ENCODE results near the gene LPCAT4.

The LPCAT4 gene

DNA sequence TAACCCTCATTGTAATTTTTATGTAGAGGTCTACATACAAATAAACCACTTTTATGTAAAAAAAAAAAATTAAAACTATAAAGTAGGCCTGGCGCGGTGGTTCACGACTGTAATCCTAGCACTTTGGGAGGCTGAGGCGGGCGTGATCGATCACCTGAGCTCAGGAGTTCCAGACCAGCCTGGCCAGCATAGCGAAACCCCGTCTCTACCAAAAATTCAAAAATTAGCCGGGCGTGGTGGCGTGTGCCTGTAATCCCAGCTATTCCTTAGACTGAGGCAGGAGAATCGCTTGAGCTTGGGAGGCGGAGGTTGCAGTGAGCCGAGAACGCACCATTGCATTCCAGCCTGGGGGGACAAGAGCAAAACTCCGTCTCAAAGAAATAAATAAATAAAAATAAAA is 28.6 kb downstream of the LPCAT4 start:
- no peak for TF ChIP-seq CREB5 (CRISPR knock-in tag; IDR thresholded peaks at IDR 0.05; ENCODE audit: low read depth)
- TF ChIP-seq ISL1 (CRISPR knock-in tag; IDR thresholded peaks at IDR 0.05): no peak
- no peak for TF ChIP-seq CSDC2 (CRISPR knock-in tag; IDR thresholded peaks at IDR 0.05)
- no peak for TF ChIP-seq SNAI2 (CRISPR knock-in tag; IDR thresholded peaks at IDR 0.05)
- TF ChIP-seq, protein P1, sequence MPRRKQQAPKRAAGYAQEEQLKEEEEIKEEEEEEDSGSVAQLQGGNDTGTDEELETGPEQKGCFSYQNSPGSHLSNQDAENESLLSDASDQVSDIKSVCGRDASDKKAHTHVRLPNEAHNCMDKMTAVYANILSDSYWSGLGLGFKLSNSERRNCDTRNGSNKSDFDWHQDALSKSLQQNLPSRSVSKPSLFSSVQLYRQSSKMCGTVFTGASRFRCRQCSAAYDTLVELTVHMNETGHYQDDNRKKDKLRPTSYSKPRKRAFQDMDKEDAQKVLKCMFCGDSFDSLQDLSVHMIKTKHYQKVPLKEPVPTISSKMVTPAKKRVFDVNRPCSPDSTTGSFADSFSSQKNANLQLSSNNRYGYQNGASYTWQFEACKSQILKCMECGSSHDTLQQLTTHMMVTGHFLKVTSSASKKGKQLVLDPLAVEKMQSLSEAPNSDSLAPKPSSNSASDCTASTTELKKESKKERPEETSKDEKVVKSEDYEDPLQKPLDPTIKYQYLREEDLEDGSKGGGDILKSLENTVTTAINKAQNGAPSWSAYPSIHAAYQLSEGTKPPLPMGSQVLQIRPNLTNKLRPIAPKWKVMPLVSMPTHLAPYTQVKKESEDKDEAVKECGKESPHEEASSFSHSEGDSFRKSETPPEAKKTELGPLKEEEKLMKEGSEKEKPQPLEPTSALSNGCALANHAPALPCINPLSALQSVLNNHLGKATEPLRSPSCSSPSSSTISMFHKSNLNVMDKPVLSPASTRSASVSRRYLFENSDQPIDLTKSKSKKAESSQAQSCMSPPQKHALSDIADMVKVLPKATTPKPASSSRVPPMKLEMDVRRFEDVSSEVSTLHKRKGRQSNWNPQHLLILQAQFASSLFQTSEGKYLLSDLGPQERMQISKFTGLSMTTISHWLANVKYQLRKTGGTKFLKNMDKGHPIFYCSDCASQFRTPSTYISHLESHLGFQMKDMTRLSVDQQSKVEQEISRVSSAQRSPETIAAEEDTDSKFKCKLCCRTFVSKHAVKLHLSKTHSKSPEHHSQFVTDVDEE (CRISPR knock-in tag; IDR thresholded peaks at IDR 0.05): no peak
- TF ChIP-seq RARB (CRISPR knock-in tag; IDR thresholded peaks at IDR 0.05): no peak
- no peak for ATAC-seq

- no peak for TF ChIP-seq RARB (CRISPR knock-in tag; IDR thresholded peaks at IDR 0.05)
- no peak for TF ChIP-seq TCF4 (CRISPR knock-in tag; IDR thresholded peaks at IDR 0.05; ENCODE audit: borderline replicate concordance)
- no peak for TF ChIP-seq TOX (CRISPR knock-in tag; IDR thresholded peaks at IDR 0.05; ENCODE audit: borderline replicate concordance)
- TF ChIP-seq GLIS3 (CRISPR knock-in tag; IDR thresholded peaks at IDR 0.05): no peak
- no peak for TF ChIP-seq ZNF8 (CRISPR knock-in tag; IDR thresholded peaks at IDR 0.05)
- TF ChIP-seq ZC3H10 (CRISPR knock-in tag; IDR thresholded peaks at IDR 0.05): no peak
- no peak for TF ChIP-seq BACH2 (CRISPR knock-in tag; IDR thresholded peaks at IDR 0.05; ENCODE audit: borderline replicate concordance)
- TF ChIP-seq ZNF565 (CRISPR knock-in tag; conservative IDR thresholded peaks at IDR 0.05; ENCODE audit: low read depth): no peak
- TF ChIP-seq CREB5 (CRISPR knock-in tag; IDR thresholded peaks at IDR 0.05; ENCODE audit: low read depth): no peak
- no peak for TF ChIP-seq ESRRG (CRISPR knock-in tag; IDR thresholded peaks at IDR 0.05)
- TF ChIP-seq ZNF70 (CRISPR knock-in tag; IDR thresholded peaks at IDR 0.05): no peak
- no peak for TF ChIP-seq CSDC2 (CRISPR knock-in tag; IDR thresholded peaks at IDR 0.05)
- TF ChIP-seq ARNTL (CRISPR knock-in tag; IDR thresholded peaks at IDR 0.05; ENCODE audit: borderline replicate concordance, low read depth): no peak
- TF ChIP-seq, protein P2, sequence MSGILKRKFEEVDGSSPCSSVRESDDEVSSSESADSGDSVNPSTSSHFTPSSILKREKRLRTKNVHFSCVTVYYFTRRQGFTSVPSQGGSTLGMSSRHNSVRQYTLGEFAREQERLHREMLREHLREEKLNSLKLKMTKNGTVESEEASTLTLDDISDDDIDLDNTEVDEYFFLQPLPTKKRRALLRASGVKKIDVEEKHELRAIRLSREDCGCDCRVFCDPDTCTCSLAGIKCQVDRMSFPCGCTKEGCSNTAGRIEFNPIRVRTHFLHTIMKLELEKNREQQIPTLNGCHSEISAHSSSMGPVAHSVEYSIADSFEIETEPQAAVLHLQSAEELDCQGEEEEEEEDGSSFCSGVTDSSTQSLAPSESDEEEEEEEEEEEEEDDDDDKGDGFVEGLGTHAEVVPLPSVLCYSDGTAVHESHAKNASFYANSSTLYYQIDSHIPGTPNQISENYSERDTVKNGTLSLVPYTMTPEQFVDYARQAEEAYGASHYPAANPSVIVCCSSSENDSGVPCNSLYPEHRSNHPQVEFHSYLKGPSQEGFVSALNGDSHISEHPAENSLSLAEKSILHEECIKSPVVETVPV (CRISPR knock-in tag; IDR thresholded peaks at IDR 0.05): no peak
- no peak for TF ChIP-seq OSR1 (CRISPR knock-in tag; IDR thresholded peaks at IDR 0.05)
- no peak for TF ChIP-seq ZFP30 (CRISPR knock-in tag; IDR thresholded peaks at IDR 0.05)
- peak; percentile 96 for ATAC-seq
Measured at GRCh38 chr15:34337557-34338306, 29.3 kb downstream of the LPCAT4 start, which contains the start of gene SLC12A6. Gene SLC12A6 (minus strand): TSS chr15:34337781. CDS start chr15:34336680, 1,101 bp downstream.

DNA sequence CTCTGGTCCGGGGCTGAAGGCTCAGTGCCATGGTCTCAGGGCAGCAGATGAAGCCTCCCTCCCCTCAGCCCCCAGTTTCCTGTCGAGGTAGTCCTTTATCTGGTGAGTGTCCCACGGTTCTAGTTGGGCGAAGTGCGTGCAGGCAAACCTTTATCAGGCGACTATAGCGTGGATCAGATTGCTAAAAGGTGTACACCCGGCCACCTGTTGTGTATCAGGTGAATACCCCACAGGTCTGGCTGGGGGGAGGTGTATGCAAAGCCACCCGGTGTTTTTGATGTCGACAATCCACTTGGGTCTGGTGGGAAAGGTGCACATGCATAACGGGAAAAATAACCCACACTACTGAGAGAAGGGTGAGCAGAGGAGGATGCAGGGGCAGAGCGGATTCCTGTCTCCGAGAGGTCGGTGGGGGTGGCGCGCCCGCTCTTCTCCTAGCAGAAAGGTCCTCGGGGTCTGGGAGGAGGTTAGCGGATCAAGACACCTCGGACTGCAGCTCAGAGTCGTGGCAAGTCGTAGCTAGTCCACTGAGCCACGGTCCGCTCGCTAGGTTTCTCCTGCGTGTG is 29.9 kb downstream of the LPCAT4 start:
- no peak for TF ChIP-seq CSDC2 (CRISPR knock-in tag; IDR thresholded peaks at IDR 0.05)
- TF ChIP-seq, protein P2 (CRISPR knock-in tag; IDR thresholded peaks at IDR 0.05): no peak
- TF ChIP-seq BACH2 (CRISPR knock-in tag; IDR thresholded peaks at IDR 0.05; ENCODE audit: borderline replicate concordance): no peak
- TF ChIP-seq RARB (CRISPR knock-in tag; IDR thresholded peaks at IDR 0.05): no peak
- TF ChIP-seq ZNF8 (CRISPR knock-in tag; IDR thresholded peaks at IDR 0.05): no peak
- no peak for TF ChIP-seq ZFP3 (CRISPR knock-in tag; IDR thresholded peaks at IDR 0.05)
- TF ChIP-seq TOX (CRISPR knock-in tag; IDR thresholded peaks at IDR 0.05; ENCODE audit: borderline replicate concordance): no peak
- TF ChIP-seq ZNF565 (CRISPR knock-in tag; conservative IDR thresholded peaks at IDR 0.05; ENCODE audit: low read depth): no peak
- no peak for TF ChIP-seq OSR1 (CRISPR knock-in tag; IDR thresholded peaks at IDR 0.05)
- no peak for TF ChIP-seq SNAI2 (CRISPR knock-in tag; IDR thresholded peaks at IDR 0.05)
- TF ChIP-seq ESRRG (CRISPR knock-in tag; IDR thresholded peaks at IDR 0.05): no peak
- peak; percentile 41 for ATAC-seq

All from SK-N-SH treated with all-trans-retinoic acid at 6 μM for 48 hours (cell line).